HepG2 (cell line): ENCODE results near the gene CBY1. TPM values are rescaled to one million over a fixed set of nuclear protein-coding genes. Genes with fewer than 3 reads are reported as not detected.
A peak's percentile ranks its signal among the peaks of the same experiment; 100 is the strongest.

ENCODE experiments used
- HMGA1 ChIP-seq: sonication (generic); formaldehyde crosslinking; conservative IDR thresholded peaks from 2 replicates; pipeline ENCODE4 v1.4.0; 2020; ENCODE audit warnings: missing genetic modification reagents
- HNRNPK ChIP-seq: fragments of 200-400 bp; formaldehyde crosslinking; IDR thresholded peaks from 2 replicates; pipeline ENCODE4 v1.6.1; 2018; ENCODE audit warnings: low read length, low read depth, moderate library complexity, mild to moderate bottlenecking; ENCODE audit not compliant: poor library complexity, severe bottlenecking
- ISX ChIP-seq: sonication (generic); formaldehyde crosslinking; conservative IDR thresholded peaks from 2 replicates; pipeline ENCODE4 v1.5.0; 2020; ENCODE audit warnings: missing genetic modification reagents
- NFYC ChIP-seq: IDR thresholded peaks from 2 replicates; pipeline ENCODE4 v1.6.1; 2016; ENCODE audit warnings: missing genetic modification reagents, missing compliant biosample characterization
- NPAS2 ChIP-seq: sonication (generic); formaldehyde crosslinking; IDR thresholded peaks from 2 replicates; pipeline ENCODE4 v1.8.0; 2022; ENCODE audit warnings: mild to moderate bottlenecking, missing genetic modification reagents, borderline replicate concordance
- NR2F2 ChIP-seq: IDR thresholded peaks from 2 replicates; pipeline ENCODE4 v1.6.1; 2012; ENCODE audit warnings: low read depth, inconsistent platforms, borderline replicate concordance
- PRPF4 ChIP-seq: fragments of 200-400 bp; formaldehyde crosslinking; IDR thresholded peaks from 2 replicates; pipeline ENCODE4 v1.6.1; 2016; ENCODE audit warnings: low read length, low read depth; ENCODE audit not compliant: poor library complexity, severe bottlenecking
- REXO4 ChIP-seq: sonication (generic); formaldehyde crosslinking; IDR thresholded peaks from 2 replicates; pipeline ENCODE4 v1.8.0; 2022; ENCODE audit warnings: missing genetic modification reagents, mild to moderate bottlenecking, borderline replicate concordance
- SMARCC2 ChIP-seq: fragments of 450-650 bp; IDR thresholded peaks from 2 replicates; pipeline ENCODE4 v1.6.1; 2017; ENCODE audit warnings: antibody characterized with exemption, mild to moderate bottlenecking
- ZFP90 ChIP-seq: sonication (generic); formaldehyde crosslinking; IDR thresholded peaks from 2 replicates; pipeline ENCODE4 v1.8.0; 2022; ENCODE audit warnings: missing genetic modification reagents, mild to moderate bottlenecking, inconsistent platforms, borderline replicate concordance
- ZNF143 ChIP-seq: sonication (generic); formaldehyde crosslinking; IDR thresholded peaks from 2 replicates; pipeline ENCODE4 v1.4.0; 2020; ENCODE audit warnings: missing genetic modification reagents
- ZNF432 ChIP-seq: sonication (generic); formaldehyde crosslinking; IDR thresholded peaks from 2 replicates; pipeline ENCODE4 v1.5.0; 2020; ENCODE audit warnings: missing genetic modification reagents, mild to moderate bottlenecking, borderline replicate concordance
- ZNF709 ChIP-seq: sonication (generic); formaldehyde crosslinking; IDR thresholded peaks from 2 replicates; pipeline ENCODE4 v1.5.0; 2020; ENCODE audit warnings: mild to moderate bottlenecking, missing genetic modification reagents
- ZNF768 ChIP-seq: sonication (generic); formaldehyde crosslinking; IDR thresholded peaks from 2 replicates; pipeline ENCODE4 v1.4.0; 2020; ENCODE audit warnings: missing genetic modification reagents
- ZNF776 ChIP-seq: sonication (generic); formaldehyde crosslinking; IDR thresholded peaks from 2 replicates; pipeline ENCODE4 v1.4.0; 2020; ENCODE audit warnings: mild to moderate bottlenecking, missing genetic modification reagents
- polyA plus RNA-seq, 8 experiments: library from polyadenylated mRNA; depleted of rRNA in 3 of 8; stranded (reverse) in 7 of 8; unstranded in 1 of 8; fragments of >200 nt; fragmentation: Illumina TruSeq in 4 of 8; extraction: Trizol in 4 of 8; gene quantifications; 2 replicates each; pipeline versions ENCODE4 v1.2.1 to v1.2.3, GENCODE V29; 2011 to 2016; ENCODE audit warnings: low read depth in 4 of 8, missing spikeins in 1 of 8, mixed read lengths in 1 of 8; ENCODE audit not compliant: insufficient read depth in 1 of 8
- total RNA-seq, 5 experiments: library from RNA; depleted of rRNA; stranded (reverse); fragments of >200 nt; fragmentation: Illumina TruSeq; extraction: Trizol; gene quantifications; 2 replicates each; pipeline ENCODE4 v1.2.3, GENCODE V29; 2016; ENCODE audit warnings: low read depth in 1 of 5
- TF ChIP-seq, protein P1 (sequence below): sonication (generic); formaldehyde crosslinking; IDR thresholded peaks from 2 replicates; pipeline ENCODE4 v1.8.1; 2023; ENCODE audit warnings: missing genetic modification reagents, inconsistent platforms, borderline replicate concordance
- TF ChIP-seq, protein P2 (sequence below): sonication (generic); formaldehyde crosslinking; IDR thresholded peaks from 2 replicates; pipeline ENCODE4 v1.4.0; 2020; ENCODE audit warnings: missing genetic modification reagents
- TF ChIP-seq, protein P3 (sequence below): IDR thresholded peaks from 2 replicates; pipeline ENCODE4 v1.6.1; 2016; ENCODE audit warnings: missing biosample characterization, missing genetic modification reagents, low read depth
- TF ChIP-seq, protein P4 (sequence below): sonication (generic); IDR thresholded peaks from 2 replicates; pipeline ENCODE4 v1.6.1; 2016; ENCODE audit warnings: low read depth, borderline replicate concordance
- TF ChIP-seq, protein P5 (sequence below): IDR thresholded peaks from 2 replicates; pipeline ENCODE4 v1.6.1; 2012; ENCODE audit warnings: inconsistent platforms
- TF ChIP-seq, protein P6 (sequence below): sonication (generic); formaldehyde crosslinking; IDR thresholded peaks from 2 replicates; pipeline ENCODE4 v1.4.0; 2020; ENCODE audit warnings: mild to moderate bottlenecking, low read depth, missing genetic modification reagents

The CBY1 gene
- total and polyA plus RNA-seq, 2 of the 13 experiments (the other 11 are each of a cell fraction or from before 2014, with no cell fraction given), result 19.7 to 20.3 TPM

DNA sequence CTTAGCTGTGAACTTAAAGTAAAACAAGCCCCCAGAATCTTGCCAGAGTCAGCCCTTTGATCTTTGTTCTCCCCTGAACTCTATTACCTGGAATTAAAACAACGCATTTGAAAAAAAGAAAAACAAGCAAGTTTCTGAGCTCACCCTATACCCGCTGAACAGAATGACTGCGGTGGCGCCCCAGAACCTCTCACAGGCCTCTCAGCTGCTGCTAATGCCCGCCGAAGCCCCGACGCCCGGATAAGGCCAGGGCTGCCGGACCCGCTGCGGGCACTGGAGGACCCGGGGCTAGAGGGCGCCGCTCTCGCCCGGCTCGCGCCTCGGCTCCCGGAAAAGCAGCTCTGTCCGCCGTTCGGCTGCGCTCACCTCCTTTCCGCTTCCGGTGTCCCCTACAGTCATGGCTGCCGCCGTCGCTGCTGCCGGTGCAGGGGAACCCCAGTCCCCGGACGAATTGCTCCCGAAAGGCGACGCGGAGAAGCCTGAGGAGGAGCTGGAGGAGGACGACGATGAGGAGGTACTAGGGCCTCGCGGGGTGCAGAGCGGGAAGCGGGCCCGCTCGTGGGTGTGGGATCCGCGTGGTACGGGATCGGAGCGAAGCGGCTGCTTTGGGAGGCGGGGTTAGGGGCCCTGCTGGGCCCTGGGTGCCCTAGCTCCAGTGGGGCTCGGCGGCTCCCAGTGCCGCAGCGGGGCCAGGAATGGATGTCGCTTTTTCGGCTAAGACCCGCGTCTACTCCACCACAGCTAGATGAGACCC, 25.3 kb downstream of the CBY1 start, which contains the start of gene TOMM22 (continued):
- TF ChIP-seq, protein P1, sequence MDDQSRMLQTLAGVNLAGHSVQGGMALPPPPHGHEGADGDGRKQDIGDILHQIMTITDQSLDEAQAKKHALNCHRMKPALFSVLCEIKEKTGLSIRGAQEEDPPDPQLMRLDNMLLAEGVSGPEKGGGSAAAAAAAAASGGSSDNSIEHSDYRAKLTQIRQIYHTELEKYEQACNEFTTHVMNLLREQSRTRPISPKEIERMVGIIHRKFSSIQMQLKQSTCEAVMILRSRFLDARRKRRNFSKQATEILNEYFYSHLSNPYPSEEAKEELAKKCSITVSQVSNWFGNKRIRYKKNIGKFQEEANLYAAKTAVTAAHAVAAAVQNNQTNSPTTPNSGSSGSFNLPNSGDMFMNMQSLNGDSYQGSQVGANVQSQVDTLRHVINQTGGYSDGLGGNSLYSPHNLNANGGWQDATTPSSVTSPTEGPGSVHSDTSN (CRISPR knock-in tag), result peak; percentile 85
- TF ChIP-seq ISX, result peak; percentile 89
- no peak; the same call in 1 of the 2 replicates for TF ChIP-seq NR2F2
- no peak for TF ChIP-seq SMARCC2
- no peak for TF ChIP-seq PRPF4
- no peak for TF ChIP-seq NPAS2
- TF ChIP-seq ZNF143 (CRISPR knock-in tag), result peak; percentile 63
- TF ChIP-seq ZFP90, result peak; percentile 96
- TF ChIP-seq ZNF432 (CRISPR knock-in tag), result no peak
- TF ChIP-seq, protein P2, sequence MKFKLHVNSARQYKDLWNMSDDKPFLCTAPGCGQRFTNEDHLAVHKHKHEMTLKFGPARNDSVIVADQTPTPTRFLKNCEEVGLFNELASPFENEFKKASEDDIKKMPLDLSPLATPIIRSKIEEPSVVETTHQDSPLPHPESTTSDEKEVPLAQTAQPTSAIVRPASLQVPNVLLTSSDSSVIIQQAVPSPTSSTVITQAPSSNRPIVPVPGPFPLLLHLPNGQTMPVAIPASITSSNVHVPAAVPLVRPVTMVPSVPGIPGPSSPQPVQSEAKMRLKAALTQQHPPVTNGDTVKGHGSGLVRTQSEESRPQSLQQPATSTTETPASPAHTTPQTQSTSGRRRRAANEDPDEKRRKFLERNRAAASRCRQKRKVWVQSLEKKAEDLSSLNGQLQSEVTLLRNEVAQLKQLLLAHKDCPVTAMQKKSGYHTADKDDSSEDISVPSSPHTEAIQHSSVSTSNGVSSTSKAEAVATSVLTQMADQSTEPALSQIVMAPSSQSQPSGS (CRISPR knock-in tag), result peak; percentile 70
- TF ChIP-seq, protein P3, sequence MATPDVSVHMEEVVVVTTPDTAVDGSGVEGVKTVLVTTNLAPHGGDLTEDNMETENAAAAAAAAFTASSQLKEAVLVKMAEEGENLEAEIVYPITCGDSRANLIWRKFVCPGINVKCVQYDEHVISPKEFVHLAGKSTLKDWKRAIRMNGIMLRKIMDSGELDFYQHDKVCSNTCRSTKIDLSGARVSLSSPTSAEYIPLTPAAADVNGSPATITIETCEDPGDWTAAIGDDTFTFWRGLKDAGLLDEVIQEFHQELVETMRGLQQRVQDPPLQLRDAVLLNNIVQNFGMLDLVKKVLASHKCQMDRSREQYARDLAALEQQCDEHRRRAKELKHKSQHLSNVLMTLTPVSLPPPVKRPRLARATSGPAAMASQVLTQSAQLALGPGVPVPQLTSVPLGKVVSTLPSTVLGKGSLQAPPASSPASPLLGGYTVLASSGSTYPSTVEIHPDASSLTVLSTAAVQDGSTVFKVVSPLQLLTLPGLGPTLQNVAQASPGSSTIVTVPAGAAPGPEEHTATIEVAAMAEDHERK (CRISPR knock-in tag), result peak; percentile 87
- TF ChIP-seq, protein P4, sequence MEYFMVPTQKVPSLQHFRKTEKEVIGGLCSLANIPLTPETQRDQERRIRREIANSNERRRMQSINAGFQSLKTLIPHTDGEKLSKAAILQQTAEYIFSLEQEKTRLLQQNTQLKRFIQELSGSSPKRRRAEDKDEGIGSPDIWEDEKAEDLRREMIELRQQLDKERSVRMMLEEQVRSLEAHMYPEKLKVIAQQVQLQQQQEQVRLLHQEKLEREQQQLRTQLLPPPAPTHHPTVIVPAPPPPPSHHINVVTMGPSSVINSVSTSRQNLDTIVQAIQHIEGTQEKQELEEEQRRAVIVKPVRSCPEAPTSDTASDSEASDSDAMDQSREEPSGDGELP, result peak; percentile 42; the same call in 1 of the 2 replicates
- TF ChIP-seq REXO4 (CRISPR knock-in tag), result no peak
- TF ChIP-seq ZNF768, result peak; percentile 80
- TF ChIP-seq NFYC (CRISPR knock-in tag), result peak; percentile 37
- TF ChIP-seq HMGA1 (CRISPR knock-in tag), result no peak
- 0 out of 2 replicates have a peak, but pooled peaks have one; percentile 84 for TF ChIP-seq ZNF776 (CRISPR knock-in tag)
- peak; percentile 43 for TF ChIP-seq HNRNPK
- TF ChIP-seq, protein P5, sequence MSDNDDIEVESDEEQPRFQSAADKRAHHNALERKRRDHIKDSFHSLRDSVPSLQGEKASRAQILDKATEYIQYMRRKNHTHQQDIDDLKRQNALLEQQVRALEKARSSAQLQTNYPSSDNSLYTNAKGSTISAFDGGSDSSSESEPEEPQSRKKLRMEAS, result peak; percentile 87
- TF ChIP-seq, protein P6, sequence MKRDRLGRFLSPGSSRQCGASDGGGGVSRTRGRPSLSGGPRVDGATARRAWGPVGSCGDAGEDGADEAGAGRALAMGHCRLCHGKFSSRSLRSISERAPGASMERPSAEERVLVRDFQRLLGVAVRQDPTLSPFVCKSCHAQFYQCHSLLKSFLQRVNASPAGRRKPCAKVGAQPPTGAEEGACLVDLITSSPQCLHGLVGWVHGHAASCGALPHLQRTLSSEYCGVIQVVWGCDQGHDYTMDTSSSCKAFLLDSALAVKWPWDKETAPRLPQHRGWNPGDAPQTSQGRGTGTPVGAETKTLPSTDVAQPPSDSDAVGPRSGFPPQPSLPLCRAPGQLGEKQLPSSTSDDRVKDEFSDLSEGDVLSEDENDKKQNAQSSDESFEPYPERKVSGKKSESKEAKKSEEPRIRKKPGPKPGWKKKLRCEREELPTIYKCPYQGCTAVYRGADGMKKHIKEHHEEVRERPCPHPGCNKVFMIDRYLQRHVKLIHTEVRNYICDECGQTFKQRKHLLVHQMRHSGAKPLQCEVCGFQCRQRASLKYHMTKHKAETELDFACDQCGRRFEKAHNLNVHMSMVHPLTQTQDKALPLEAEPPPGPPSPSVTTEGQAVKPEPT, result no peak; the same call in 1 of the 2 replicates
- TF ChIP-seq ZNF709 (CRISPR knock-in tag), result peak; percentile 59; the same call in 1 of the 2 replicates
